ENCODE results near the gene IL36RN.

GRCh38 chr2:113098041-113098440, 39.0 kb downstream of the IL36RN start:
- no peak for TF ChIP-seq CTCF (IDR thresholded peaks at IDR 0.05; ENCODE audit: low read length)
- no peak for TF ChIP-seq EZH2phosphoT487 (IDR thresholded peaks at IDR 0.05; ENCODE audit: low read length)
- TF ChIP-seq EZH2 (optimal IDR thresholded peaks at IDR 0.05; ENCODE audit: low read depth, low read length), result no peak

All from MM.1S (cell line).